ENCODE measurements around the gene PAF1. TPM values are rescaled to one million over a fixed set of nuclear protein-coding genes. Genes with fewer than 3 reads are reported as not detected.

Gene PAF1
- total and polyA plus RNA-seq, 2 of the 13 experiments (the other 11 are each of a cell fraction or from before 2014, with no cell fraction given), result 30.2 to 31.1 TPM

DNA sequence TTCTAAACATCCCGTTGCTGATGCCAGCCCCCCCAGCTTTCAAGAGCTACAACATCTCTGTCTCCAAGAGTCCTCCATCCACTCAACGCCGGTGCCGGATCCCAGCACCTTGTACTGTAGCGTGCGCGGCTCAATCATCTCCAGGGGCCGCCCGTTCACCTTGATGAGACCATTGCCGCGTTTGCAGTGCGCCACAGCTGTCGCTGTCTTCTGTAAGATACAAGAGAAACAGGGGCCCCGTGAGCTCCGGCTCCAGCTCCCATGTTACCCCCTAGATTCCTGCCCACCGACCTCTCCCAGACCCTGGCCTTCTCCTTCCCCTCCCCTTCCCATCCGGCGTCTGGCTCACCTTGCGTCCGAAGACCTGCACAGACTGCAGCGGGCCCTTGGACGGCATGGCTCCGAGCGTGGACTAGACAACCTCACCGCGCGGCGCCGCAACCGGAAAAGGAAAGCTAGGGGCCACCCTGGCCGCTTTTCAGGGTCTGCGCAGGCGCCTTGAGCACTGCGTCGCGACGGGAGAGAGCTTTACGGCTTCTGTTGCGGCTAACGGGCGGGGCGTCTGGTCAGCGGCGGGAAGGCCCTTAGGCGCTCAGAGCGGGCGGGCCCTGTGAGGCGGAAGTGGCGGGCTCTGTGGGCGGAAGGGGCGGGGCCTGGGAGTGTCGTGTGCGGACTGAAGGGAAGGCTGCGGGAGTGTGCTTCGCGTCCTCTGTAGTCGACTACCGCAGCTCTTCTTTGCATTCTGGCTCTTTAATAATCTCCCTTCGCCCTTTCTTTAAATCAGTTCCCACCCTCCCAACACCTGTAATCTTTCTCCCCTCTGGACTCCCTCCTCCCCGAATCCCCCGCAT, 44.8 kb upstream of the PAF1 start, which contains the start of gene RPS16 (continued):
- peak; percentile 95 for TF ChIP-seq E2F1 (CRISPR knock-in tag; IDR thresholded peaks at IDR 0.05)
- peak in 1 of 2 experiments; percentile 11; a peak in 1 of 4 replicates for TF ChIP-seq NR2F1 (CRISPR knock-in tag; IDR thresholded peaks at IDR 0.05)
- TF ChIP-seq NCOR1 (IDR thresholded peaks at IDR 0.05; ENCODE audit: borderline replicate concordance, low read length), result no peak
- peak; percentile 78; the same call in 1 of the 2 replicates for TF ChIP-seq KDM5A (IDR thresholded peaks at IDR 0.05; ENCODE audit: borderline replicate concordance, low read length)
- peak; percentile 90 for TF ChIP-seq ZFY (CRISPR knock-in tag; IDR thresholded peaks at IDR 0.05)
- TF ChIP-seq, protein P1, sequence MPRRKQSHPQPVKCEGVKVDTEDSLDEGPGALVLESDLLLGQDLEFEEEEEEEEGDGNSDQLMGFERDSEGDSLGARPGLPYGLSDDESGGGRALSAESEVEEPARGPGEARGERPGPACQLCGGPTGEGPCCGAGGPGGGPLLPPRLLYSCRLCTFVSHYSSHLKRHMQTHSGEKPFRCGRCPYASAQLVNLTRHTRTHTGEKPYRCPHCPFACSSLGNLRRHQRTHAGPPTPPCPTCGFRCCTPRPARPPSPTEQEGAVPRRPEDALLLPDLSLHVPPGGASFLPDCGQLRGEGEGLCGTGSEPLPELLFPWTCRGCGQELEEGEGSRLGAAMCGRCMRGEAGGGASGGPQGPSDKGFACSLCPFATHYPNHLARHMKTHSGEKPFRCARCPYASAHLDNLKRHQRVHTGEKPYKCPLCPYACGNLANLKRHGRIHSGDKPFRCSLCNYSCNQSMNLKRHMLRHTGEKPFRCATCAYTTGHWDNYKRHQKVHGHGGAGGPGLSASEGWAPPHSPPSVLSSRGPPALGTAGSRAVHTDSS (CRISPR knock-in tag; conservative IDR thresholded peaks at IDR 0.05), result no peak
- peak; percentile 91; the same call in 1 of the 2 replicates for TF ChIP-seq MXD1 (CRISPR knock-in tag; IDR thresholded peaks at IDR 0.05)
- TF ChIP-seq, protein P2, sequence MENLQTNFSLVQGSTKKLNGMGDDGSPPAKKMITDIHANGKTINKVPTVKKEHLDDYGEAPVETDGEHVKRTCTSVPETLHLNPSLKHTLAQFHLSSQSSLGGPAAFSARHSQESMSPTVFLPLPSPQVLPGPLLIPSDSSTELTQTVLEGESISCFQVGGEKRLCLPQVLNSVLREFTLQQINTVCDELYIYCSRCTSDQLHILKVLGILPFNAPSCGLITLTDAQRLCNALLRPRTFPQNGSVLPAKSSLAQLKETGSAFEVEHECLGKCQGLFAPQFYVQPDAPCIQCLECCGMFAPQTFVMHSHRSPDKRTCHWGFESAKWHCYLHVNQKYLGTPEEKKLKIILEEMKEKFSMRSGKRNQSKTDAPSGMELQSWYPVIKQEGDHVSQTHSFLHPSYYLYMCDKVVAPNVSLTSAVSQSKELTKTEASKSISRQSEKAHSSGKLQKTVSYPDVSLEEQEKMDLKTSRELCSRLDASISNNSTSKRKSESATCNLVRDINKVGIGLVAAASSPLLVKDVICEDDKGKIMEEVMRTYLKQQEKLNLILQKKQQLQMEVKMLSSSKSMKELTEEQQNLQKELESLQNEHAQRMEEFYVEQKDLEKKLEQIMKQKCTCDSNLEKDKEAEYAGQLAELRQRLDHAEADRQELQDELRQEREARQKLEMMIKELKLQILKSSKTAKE (CRISPR knock-in tag; IDR thresholded peaks at IDR 0.05; ENCODE audit: borderline replicate concordance), result peak; percentile 73; the same call in 1 of the 2 replicates
- TF ChIP-seq FOXJ3 (CRISPR knock-in tag; IDR thresholded peaks at IDR 0.05; ENCODE audit: borderline replicate concordance), result peak; percentile 57
- TF ChIP-seq RNF219 (CRISPR knock-in tag; IDR thresholded peaks at IDR 0.05), result 0 out of 2 replicates have a peak, but pooled peaks have one; percentile 48
- TF ChIP-seq GTF2F1 (IDR thresholded peaks at IDR 0.05; ENCODE audit: low read length), result peak; percentile 84
- TF ChIP-seq HDAC1 (CRISPR knock-in tag; IDR thresholded peaks at IDR 0.05), result peak; percentile 96
- peak; percentile 78; the same call in 1 of the 2 replicates for TF ChIP-seq MTA1 (CRISPR knock-in tag; IDR thresholded peaks at IDR 0.05; ENCODE audit: borderline replicate concordance)
- peak; percentile 66; the same call in 1 of the 2 replicates for TF ChIP-seq ZNF12 (CRISPR knock-in tag; IDR thresholded peaks at IDR 0.05)
- peak; percentile 70; the same call in 1 of the 2 replicates for TF ChIP-seq ZNF816 (CRISPR knock-in tag; IDR thresholded peaks at IDR 0.05; ENCODE audit: borderline replicate concordance)
- no peak for TF ChIP-seq PCBP2 (optimal IDR thresholded peaks at IDR 0.05; ENCODE audit: low read depth, low read length, poor library complexity, severe bottlenecking)
- TF ChIP-seq ZNF460 (CRISPR knock-in tag; IDR thresholded peaks at IDR 0.05; ENCODE audit: borderline replicate concordance), result no peak; the same call in 1 of the 2 replicates
- 0 out of 2 replicates have a peak, but pooled peaks have one; percentile 59 for TF ChIP-seq HNRNPL (IDR thresholded peaks at IDR 0.05; ENCODE audit: low read depth, low read length)
- TF ChIP-seq MEIS2 (CRISPR knock-in tag; IDR thresholded peaks at IDR 0.05), result peak; percentile 46
- peak; percentile 37; the same call in 1 of the 2 replicates for TF ChIP-seq ZNF274 (CRISPR knock-in tag; IDR thresholded peaks at IDR 0.05)

All from HepG2 (cell line).